Left renal cortex interstitium (tissue), 4 donors: ENCODE data around the gene TMEM44. TPM values are rescaled to one million over a fixed set of nuclear protein-coding genes. Genes with fewer than 3 reads are reported as not detected.

ENCODE experiments used
- DNase-seq, 4 donors: peaks; one replicate each; pipeline ENCODE4 v3.0.0-alpha.2; 2013; ENCODE audit warnings: low read depth in 4 of 4, low spot score in 2 of 4, missing footprints in 1 of 4
- polyA plus RNA-seq, 4 donors: library from polyadenylated mRNA; unstranded; fragments of 120-200 nt; gene quantifications; one replicate each; pipeline ENCODE4 v1.2.1, GENCODE V29; 2013; ENCODE audit not compliant: insufficient read length in 4 of 4

TMEM44 gene
- polyA plus RNA-seq, 4 donors, result 14.6 to 23.6 (median 20.5) TPM

- DNase-seq, result no peak
Observed at GRCh38 chr3:194585880-194586281, 47.3 kb downstream of the TMEM44 start.

- DNase-seq, result no peak
Observed at GRCh38 chr3:194584866-194585265, 48.4 kb downstream of the TMEM44 start.

GRCh38 chr3:194584320-194584776, 48.9 kb downstream of the TMEM44 start:
- no peak for DNase-seq

DNA sequence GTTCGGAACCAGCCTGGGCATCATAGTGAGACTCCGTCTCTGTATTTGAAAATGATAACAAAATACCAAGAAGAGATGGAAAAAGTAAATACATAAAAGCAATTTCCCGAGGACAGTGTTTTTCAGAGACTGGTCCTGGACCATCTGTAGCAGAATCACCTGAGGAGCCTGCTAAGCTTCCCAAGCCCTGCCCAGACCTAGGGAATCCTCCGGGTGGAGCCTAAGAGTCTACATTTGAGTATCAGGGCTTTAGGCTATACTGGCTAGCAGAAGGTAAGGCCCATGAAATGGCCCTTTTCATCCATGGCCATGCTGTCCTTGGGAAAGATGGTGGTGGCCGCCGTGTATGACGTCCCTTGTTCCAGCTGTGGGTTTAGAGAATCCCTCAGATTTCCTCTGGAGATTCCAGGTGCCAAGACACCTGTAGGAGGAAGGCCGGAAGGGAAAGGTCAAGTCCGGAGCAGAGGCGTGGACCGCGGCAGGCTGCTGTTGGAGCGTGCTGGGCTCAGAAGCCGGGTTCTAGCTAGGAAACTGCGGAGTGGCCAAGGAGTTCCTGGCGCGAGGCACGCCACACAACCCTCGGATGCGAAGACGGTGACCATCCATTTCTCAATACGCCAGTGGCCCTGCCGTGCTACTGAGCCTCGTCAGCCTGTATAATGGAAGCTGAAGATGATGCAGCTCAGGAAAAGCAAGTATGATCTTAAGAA, 50.9 kb downstream of the TMEM44 start:
- DNase-seq, result no peak

DNA sequence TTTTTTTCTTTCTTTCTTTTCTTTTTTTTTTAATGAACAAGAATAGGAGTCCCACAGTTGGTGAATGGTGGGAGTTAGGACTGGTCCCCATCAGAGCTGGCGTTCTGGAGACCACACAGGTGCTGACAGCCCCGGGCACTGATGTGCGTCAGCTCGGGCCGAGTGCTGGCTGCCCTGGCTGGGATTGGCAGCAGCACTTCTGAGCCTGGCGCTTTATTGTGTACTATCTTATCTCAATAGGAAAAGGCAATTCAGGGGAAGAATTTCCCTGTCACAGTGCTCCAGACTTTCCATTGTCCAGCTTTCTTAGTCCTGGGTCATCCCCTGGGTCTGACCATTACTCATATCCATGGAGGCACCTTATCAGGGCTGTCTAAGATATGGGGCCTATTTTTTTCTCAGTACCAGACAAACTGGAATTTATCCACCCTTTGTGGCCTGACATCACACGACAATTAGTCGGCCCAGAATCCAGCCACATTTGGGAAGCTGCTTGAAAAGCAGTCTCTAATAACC, 54.1 kb downstream of the TMEM44 start:
- no peak for DNase-seq

- DNase-seq, result no peak
Observed at GRCh38 chr3:194577986-194578905, 55.0 kb downstream of the TMEM44 start.

DNA sequence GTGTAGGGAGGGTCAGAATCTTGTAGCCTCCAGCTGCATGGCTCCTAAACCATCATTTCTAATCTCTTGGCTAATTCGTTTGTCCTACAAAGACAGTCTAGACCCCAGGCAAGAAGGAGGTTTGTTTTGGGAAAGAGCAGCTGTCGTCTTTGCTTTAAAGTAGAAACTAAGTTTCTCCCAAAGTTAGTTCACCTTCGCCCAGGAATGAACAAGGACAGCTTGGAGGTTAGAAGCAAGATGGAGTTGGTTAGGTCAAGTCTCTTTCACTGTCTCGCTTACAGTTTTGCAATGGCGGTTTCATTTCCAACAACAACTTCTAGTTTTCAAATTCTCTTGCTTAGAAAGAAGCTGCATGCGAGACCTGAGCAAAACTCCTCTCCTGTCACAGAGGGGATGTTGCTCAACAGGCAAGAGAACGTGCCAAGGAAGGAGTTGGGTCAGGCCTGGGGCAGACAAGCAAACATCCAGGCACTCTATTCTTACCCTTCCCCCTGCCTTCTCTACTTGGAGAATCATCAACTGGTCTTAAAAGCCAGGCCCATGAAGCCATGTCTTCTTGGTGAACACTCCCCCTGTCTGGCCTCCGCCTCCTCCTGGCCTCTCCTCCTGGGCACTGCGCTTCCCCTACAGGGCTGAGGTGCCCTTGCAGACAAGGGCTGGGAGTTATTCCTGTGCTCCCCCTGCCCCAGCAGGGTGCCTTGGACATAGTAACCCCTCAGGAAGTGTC, 57.6 kb downstream of the TMEM44 start:
- no peak for DNase-seq

- DNase-seq, result no peak
Observed at GRCh38 chr3:194574639-194575483, 58.4 kb downstream of the TMEM44 start.

DNA sequence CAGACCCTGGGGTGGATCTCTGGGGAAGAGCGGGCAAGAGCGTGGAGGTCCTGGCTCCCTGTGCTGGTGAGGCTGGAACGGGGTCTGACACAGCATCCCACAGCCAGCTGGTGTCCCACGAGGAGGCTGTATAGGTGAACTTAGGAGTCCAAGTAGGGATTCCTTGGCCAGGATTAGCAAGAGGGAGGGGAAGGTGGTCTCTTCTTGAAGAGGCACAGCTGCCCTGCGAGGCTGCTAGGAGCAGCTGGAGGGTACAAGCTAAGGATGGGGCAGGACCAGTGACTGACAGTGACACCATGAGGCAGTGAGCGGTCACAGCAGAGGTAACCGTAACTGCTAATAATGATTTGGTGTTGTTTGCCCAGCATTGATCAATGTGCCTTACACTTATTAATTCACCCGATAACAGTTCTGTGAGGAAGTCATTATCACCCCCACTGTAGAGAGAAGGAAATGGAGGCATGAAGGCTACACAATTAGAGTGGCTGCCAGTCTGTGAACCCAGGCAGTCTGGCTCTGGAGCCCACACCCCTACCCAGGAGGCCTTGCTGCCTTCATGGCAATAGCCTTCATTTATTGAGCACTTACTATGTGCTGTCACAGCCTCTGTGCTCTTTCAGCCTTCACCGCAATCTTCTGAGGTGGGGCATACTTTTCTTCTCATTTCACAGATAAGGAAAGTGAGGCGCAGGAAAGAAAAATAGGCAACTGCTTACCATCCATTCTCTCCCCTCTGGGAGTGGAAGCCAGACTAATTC, 59.4 kb downstream of the TMEM44 start:
- no peak for DNase-seq

- no peak for DNase-seq
Observed at GRCh38 chr3:194572944-194573491, 60.2 kb downstream of the TMEM44 start.

GRCh38 chr3:194572143-194572789, 61.0 kb downstream of the TMEM44 start:
- DNase-seq, result no peak

- no peak for DNase-seq
Observed at GRCh38 chr3:194571491-194572142, 61.6 kb downstream of the TMEM44 start.

- DNase-seq, result no peak
Observed at GRCh38 chr3:194570898-194571297, 62.3 kb downstream of the TMEM44 start.

- no peak for DNase-seq
Observed at GRCh38 chr3:194570235-194570634, 63.0 kb downstream of the TMEM44 start.

DNA sequence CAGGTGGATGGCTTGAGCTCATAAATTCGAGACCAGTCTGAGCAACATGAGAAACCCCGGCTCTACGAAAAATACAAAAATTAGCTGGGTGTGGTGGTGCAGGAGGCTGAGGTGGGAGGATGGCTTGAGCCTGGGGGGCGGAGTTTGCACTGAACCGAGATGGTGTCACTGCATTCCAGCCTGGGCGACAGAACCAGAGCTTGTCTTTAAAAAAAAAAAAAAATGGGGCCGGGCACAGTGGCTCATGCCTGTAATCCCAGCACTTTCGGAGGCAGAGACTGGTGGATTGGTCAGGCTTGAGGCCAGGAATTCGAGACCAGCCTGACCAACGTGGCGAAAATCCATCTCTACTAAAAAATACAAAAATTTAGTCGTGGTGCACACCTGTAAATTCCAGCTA, 64.0 kb downstream of the TMEM44 start:
- no peak for DNase-seq

DNA sequence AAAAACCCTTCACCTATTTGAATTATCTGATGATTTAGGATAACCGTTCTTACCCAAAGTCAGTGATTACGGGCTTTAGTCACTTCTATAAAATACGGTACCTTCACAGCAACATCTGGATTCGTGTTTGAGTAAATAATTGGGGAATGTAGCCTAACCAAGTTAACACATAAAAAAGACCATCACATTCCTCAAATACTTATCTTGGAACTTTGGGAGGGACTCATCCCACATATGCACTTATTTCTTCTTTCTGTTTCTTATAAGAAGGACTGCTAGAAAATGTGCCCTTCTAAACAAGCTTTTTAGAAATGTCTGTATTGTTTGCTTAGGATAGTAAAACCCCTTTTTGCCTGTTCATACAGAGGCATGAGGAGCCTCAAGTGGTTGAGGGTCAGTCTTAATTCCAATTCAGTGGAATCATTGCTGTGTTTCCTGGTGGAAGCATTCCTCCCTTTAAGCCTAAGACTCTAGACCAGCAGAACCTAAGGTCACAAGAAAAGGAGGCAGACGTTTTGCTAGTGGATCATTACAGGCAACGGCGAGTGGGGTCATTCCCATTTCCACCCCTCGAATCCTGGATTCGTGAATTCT, 67.5 kb downstream of the TMEM44 start:
- DNase-seq, result no peak

GRCh38 chr3:194562986-194563385, 70.2 kb downstream of the TMEM44 start:
- no peak for DNase-seq
